ENCODE data around the gene JOSD2.

- TF ChIP-seq POLR2A (IDR thresholded peaks at IDR 0.05; ENCODE audit: low read depth) (no peak), CTCF (IDR thresholded peaks at IDR 0.05) (no peak), POLR2AphosphoS5 (IDR thresholded peaks at IDR 0.05) (no peak), EP300 (IDR thresholded peaks at IDR 0.05) (no peak)
These were observed 30.5 kb downstream of the JOSD2 start for GRCh38 chr19:50480281-50481111.

Measured in esophagus muscularis mucosa (tissue), 4 donors.